GM19452 (cell line): ENCODE results near the gene IRF2BP1.

Experiments
- ATAC-seq: cut with Tn5 transposase; IDR thresholded peaks from one replicate; pipeline ENCODE4 v1.9.1; 2021; ENCODE audit not compliant: unreplicated experiment

The IRF2BP1 gene, protein sequence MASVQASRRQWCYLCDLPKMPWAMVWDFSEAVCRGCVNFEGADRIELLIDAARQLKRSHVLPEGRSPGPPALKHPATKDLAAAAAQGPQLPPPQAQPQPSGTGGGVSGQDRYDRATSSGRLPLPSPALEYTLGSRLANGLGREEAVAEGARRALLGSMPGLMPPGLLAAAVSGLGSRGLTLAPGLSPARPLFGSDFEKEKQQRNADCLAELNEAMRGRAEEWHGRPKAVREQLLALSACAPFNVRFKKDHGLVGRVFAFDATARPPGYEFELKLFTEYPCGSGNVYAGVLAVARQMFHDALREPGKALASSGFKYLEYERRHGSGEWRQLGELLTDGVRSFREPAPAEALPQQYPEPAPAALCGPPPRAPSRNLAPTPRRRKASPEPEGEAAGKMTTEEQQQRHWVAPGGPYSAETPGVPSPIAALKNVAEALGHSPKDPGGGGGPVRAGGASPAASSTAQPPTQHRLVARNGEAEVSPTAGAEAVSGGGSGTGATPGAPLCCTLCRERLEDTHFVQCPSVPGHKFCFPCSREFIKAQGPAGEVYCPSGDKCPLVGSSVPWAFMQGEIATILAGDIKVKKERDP

GRCh38 chr19:45885556-45886426 lies at the start of gene IRF2BP1:
TSS of gene IRF2BP1 (minus strand) at chr19:45886141. CDS start at chr19:45885774, 367 bp downstream.
- ATAC-seq = peak; percentile 57

DNA sequence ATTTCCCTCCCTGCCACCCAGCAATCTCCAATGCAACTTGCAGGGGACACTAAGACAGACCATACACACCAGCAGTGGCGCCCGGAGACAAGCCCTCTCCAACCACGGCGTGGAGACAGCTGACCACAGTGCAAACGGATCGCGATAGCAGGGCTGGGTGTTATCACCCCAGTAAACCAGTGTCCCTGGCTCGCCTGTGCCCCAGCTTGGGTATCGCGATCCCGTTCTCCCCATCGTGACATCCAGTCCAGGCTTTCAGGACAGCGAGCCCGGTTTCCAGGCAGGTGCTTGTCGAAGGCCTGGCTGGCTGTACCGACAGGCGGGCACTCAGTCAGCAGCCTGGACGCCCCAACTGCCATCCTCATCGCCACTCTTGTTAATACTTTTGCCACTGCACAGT lies 49.3 kb upstream of the IRF2BP1 start:
- ATAC-seq = no peak

DNA sequence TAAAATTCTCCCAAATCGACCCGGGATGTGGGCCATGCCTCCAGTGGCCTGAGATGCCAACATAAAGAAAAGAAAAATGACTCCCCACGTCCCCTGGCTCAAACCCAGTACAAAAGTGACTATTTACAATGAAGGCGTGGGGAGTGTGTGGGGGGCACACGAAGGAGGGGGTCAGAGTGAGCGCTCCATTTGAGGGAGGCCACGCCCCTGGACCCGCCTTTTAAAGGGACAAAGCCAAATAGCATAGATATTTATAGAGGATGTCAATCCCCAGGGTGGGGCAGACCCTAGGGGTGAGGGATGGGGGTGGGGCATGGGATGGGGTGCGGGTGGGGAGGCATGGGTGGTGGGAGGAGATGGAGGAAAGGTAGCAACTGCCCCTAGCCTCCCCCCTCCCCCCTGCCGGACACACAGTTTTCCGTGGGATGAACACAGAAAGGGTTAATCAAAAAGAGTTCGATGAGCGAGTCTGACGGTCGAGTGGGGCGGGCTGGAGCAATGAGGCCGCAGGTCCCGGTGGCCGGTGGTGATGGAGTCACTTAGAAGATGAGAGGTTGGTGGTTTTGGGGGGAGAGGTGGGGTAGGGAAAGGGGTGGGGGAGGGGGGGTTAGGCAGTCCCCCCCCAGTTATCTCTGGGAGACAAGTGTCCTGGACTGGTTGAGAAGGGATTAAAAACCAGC lies 48.8 kb upstream of the IRF2BP1 start:
- no peak for ATAC-seq

DNA sequence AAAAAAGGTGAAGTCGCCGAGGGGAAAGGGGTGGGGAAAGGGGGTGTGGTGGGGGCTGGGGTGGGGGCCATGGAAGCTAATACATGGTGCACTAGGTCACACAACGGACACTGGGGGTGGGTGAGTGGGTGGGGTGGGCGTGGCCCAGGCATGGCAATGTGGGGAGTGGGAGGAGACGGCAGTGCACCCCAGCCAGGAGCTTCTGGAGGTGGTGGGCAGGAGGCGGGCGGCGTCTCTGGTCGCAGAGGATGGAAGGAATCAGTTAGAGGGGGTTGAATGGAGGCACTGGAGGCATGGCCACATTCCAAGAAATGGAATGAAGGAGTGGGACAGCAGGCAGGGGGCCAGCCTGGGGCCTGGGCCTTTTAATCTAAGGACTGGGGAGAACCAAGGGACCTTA lies 47.8 kb upstream of the IRF2BP1 start:
- no peak for ATAC-seq

GRCh38 chr19:45931055-45931454 lies 45.1 kb upstream of the IRF2BP1 start:
- no peak for ATAC-seq

- no peak for ATAC-seq
Observed at GRCh38 chr19:45929247-45929646, 43.3 kb upstream of the IRF2BP1 start.

- ATAC-seq = peak; percentile 83
Observed at GRCh38 chr19:45927565-45928261, 41.8 kb upstream of the IRF2BP1 start.

- no peak for ATAC-seq
Observed at GRCh38 chr19:45924891-45925447, 39.0 kb upstream of the IRF2BP1 start.

DNA sequence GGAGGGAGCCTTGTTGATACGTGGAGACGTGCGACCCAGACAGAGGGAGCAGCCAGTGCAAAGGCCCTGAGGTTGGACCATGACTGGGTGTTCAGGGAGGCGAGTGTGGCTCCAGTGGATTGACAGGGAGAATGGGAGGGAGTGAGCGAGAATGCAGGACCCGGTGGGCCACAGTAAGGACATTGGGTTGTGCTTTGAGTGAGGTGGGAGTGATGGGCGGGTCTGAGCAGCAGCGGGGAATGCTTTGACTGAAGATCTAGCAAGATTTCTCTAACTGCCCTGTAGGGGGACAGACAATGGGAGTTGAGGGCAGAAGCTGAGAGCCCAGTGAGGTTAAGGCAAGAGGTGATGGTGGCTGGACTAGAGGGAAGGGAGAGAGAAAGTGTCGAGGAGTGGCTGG lies 36.3 kb upstream of the IRF2BP1 start:
- no peak for ATAC-seq

DNA sequence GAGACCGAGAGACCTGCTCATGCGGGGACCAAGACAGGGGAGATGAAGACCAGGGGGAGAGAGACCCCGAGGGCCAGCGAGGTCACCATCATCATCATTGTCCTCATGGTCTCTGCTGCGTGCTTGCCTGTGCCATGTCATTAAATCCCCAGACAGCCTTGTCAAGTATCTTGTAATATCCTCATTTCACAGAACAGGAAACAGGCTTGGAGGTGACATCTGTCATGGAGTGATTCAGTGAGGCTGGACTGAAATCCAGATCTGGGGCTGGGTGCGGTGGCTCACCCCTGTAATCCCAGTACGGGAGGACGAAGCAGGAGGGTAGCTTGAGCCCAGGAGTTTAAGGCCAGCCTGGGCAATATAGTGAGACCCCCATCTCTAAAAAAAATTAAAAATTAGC lies 34.5 kb upstream of the IRF2BP1 start:
- ATAC-seq = no peak

DNA sequence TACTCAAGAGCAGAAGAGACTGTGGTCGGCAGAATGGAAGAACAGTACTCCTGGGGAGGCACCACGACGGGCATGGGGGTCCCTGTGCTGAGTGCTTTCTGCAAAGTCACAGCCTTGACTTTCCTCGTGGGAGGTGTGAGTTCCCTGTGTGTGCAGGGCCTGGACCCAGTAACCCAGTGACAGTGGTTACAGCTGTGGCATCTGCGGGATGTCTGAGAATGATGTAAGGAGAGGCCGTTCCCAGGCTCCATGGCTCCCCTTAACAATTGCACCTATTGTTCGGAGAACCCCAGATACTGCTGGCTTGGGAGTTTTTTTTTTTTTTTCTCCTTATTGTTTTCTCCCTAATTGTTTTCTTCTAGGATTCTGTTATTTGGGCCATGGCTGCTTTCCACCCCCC lies 33.7 kb upstream of the IRF2BP1 start:
- ATAC-seq = no peak

DNA sequence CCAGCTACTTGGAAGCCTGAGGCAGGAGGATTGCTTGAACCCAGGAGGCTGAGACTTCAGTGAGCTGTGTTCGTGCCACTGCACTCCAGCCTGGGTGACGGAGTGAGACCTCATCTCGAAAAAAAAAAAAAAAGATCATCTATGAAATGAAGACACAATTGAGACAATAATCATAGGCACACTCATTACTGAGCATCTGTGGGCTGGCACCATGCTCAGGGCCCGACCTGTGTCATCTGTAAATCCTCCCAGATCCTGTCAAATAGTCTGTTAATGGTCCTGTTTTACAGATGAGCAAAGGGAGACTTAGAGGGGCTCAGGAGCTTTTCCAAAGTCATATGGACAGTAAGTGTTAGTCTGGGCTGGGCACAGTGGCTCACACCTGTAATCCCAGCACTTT lies 32.8 kb upstream of the IRF2BP1 start:
- no peak for ATAC-seq

GRCh38 chr19:45917421-45918091 lies 31.6 kb upstream of the IRF2BP1 start:
- no peak for ATAC-seq

- no peak for ATAC-seq
Observed at GRCh38 chr19:45913874-45914830, 28.2 kb upstream of the IRF2BP1 start, which contains the start of gene NANOS2. TSS of gene NANOS2 (minus strand) at chr19:45914778. CDS start at chr19:45914693, 85 bp downstream.

DNA sequence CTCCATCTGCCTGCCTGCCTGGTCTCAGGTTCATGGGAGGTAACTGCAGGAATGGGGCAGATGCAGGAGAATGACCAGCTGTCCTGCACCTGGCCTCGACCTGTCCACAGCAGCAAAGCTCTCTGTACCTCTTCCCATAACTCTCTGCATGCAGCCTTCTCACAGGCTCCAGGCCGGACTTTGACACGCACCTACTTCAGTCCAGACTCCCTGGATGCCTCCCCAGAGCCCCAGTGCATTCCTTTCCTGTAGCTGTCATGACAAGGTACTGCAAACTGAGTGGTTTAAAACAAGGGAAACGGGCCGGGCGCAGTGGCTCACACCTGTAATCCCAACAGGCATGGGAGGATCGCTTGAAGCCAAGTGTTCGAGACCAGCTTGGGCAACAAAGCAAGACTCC lies 25.4 kb upstream of the IRF2BP1 start:
- ATAC-seq = no peak

- no peak for ATAC-seq
Observed at GRCh38 chr19:45908956-45909355, 23.0 kb upstream of the IRF2BP1 start.

DNA sequence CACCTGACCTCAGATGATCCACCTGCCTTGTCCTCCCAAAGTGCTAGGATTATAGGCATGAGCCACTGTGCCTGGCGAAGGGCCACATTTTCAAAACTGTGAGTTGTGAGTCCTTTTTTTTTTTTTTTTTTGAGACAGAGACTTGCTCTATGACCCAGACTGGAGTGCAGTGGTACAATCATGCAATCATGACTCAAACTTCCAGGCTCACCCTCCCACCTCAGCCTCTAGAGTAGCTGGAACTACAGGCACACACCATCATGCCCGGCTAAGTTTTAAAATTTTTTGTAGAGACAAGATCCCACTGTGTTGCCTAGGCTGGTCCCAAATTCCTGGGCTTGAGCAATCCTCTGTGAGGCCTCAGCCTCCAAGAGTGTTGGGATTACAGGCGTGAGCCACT lies 20.3 kb upstream of the IRF2BP1 start:
- ATAC-seq = no peak

- ATAC-seq = no peak
Observed at GRCh38 chr19:45905011-45905410, 19.1 kb upstream of the IRF2BP1 start.
